ENCODE results near the gene SMAD7.

GRCh38 chr18:48871391-48872166 lies 79.2 kb downstream of the SMAD7 start:
- no peak for TF ChIP-seq CTCF (conservative IDR thresholded peaks at IDR 0.05)
- TF ChIP-seq EZH2 (IDR thresholded peaks at IDR 0.05; ENCODE audit: low read depth) = no peak
